Adrenal gland (tissue), 12 donors: ENCODE measurements around the gene PCYT1B. TPM values are rescaled to one million over a fixed set of nuclear protein-coding genes. Genes with fewer than 3 reads are reported as not detected.

Experiments used
- DNase-seq, 7 donors: peaks; one replicate each; pipeline ENCODE4 v3.0.0-alpha.2; 2019 to 2020
- H3K27ac ChIP-seq, 5 donors: fragments of 200-600 bp; sonication (generic) in 4 of 5; 1 replicate in 3 of 5; 2 replicates in 2 of 5; pipeline versions ENCODE4 v1.5.1 to v1.8.0; 2016 to 2020; ENCODE audit warnings: mild to moderate bottlenecking in 1 of 5
- H3K27me3 ChIP-seq: fragments of 200-600 bp; 2 replicates; pipeline ENCODE4 v1.8.0; 2021
- H3K36me3 ChIP-seq, 2 donors: fragments of 200-600 bp; replicated peaks in 1 of 2; 1 replicate in 1 of 2; 2 replicates in 1 of 2; pipeline versions ENCODE4 v1.5.1 to v1.8.0; 2018 to 2022
- H3K4me1 ChIP-seq, 2 donors: fragments of 200-600 bp; replicated peaks in 1 of 2; 1 replicate in 1 of 2; 2 replicates in 1 of 2; pipeline versions ENCODE4 v1.5.1 to v1.8.0; 2018 to 2021
- H3K4me3 ChIP-seq, 4 donors: fragments of 200-600 bp; sonication (generic) in 3 of 4; one replicate each; pipeline ENCODE4 v1.5.1; 2016 to 2018
- H3K9me3 ChIP-seq, 3 donors: fragments of 200-600 bp; sonication (generic) in 1 of 3; replicated peaks in 1 of 3; 1 replicate in 2 of 3; 2 replicates in 1 of 3; pipeline versions ENCODE4 v1.5.1 to v1.8.0; 2016 to 2021
- CTCF ChIP-seq, 6 experiments: fragments of 450-650 bp in 4 of 6; fragments of 200-600 bp in 2 of 6; sonication (generic) in 1 of 6; IDR thresholded peaks; 1 replicate in 5 of 6; 2 replicates in 1 of 6; pipeline versions ENCODE4 v1.5.1 to v1.8.0; 2016 to 2021; ENCODE audit warnings: antibody characterized with exemption in 6 of 6, mild to moderate bottlenecking in 2 of 6, moderate library complexity in 1 of 6
- POLR2A ChIP-seq, 2 donors: fragments of 450-650 bp; IDR thresholded peaks; one replicate each; pipeline ENCODE4 v1.6.1; 2017; ENCODE audit warnings: antibody characterized with exemption in 2 of 2, mild to moderate bottlenecking in 2 of 2, moderate library complexity in 1 of 2
- WGBS, 4 donors: extraction: QIAGEN DNeasy Blood & Tissue Kit in 2 of 4; methylation state at CpG; one replicate each; pipeline versions ENCODE4 v1.1.5 to v1.1.7; 2013 to 2017; 5-methylcytosine and 5-hydroxymethylcytosine counted together
- intact Hi-C, 2 donors: fragments of 100-400 bp; cut with DNase I; formaldehyde crosslinking; loops; one replicate each; pipeline versions ENCODE4 v1.14.1 to v1.15.0; 2022 to 2023
- polyA plus RNA-seq, 3 donors: library from polyadenylated mRNA; stranded (reverse); fragments of 200-250 nt in 2 of 3; fragments of 350-450 nt in 1 of 3; fragmentation: Illumina TruSeq in 1 of 3; extraction: RNeasy Lipid Tissue Mini Kit (QIAGEN cat#74804) in 1 of 3; gene quantifications; one replicate each; pipeline ENCODE4 v1.2.3, GENCODE V29; 2013 to 2014
- total RNA-seq, 9 donors: library from RNA; depleted of rRNA in 4 of 9; stranded (reverse); fragments of >200 nt in 4 of 9; fragments of 120-200 nt in 1 of 9; fragmentation: NEBNext Ultra II Directional in 1 of 9; extraction: Animal tissue kit (Norgen Biotek cat#: 25700) in 1 of 9; gene quantifications; one replicate each; pipeline versions ENCODE4 v1.1.0 to v1.2.4, GENCODE V29; 2013 to 2023
- donor health status: healthy with polysubstance abuse.
- donor health status: Bipolar disorder and iron deficiency.
- donor health status: DM: yes; HTN: yes; CAD: no.
- donor health status: DM: no; HTN: no; CAD: no.
- donor health status: DM: no; HTN: no; CAD: no.
- donor health status: DM: yes; HTN: yes; CAD: no.

Gene PCYT1B
- total and polyA plus RNA-seq, 12 donors = 0.40 to 12.1 (median 1.4) TPM

GRCh38 chrX:24676403-24677024, 29.4 kb upstream of the PCYT1B start:
- peak in 5 of 6 experiments; percentile 13 to 60 (median 41) for TF ChIP-seq CTCF (IDR thresholded peaks at IDR 0.05)
- no peak for TF ChIP-seq POLR2A (IDR thresholded peaks at IDR 0.05)
- 0 to 40% (median 21%) methylated on average over 2 to 5 of the region's 5 CpGs for WGBS, 4 donors
- peak in 1 of 7 donors; percentile 10 for DNase-seq

GRCh38 chrX:24673424-24673823, 26.3 kb upstream of the PCYT1B start:
- H3K4me1 ChIP-seq = no peaks in the 10 kb centered on the region
- no peaks in the 10 kb centered on the region for H3K36me3 ChIP-seq
- TF ChIP-seq POLR2A (IDR thresholded peaks at IDR 0.05) (no peak), CTCF (IDR thresholded peaks at IDR 0.05) (no peak)
- intact Hi-C loops = no loop called here
- 13 to 59% (median 49%) methylated on average over 1 to 2 of the region's 2 CpGs for WGBS, 4 donors
- H3K27ac ChIP-seq = no peak overlapping the region
- H3K9me3 ChIP-seq = no peaks in the 10 kb centered on the region
- H3K27me3 ChIP-seq = peaks cover 1% of the 10 kb centered on the region
- DNase-seq = no peak
- no peak overlapping the region for H3K4me3 ChIP-seq

More at GRCh38 chrX:24676403-24677024, 29.4 kb upstream of the PCYT1B start:
- H3K4me1 ChIP-seq = no peaks in the 10 kb centered on the region
- H3K4me3 ChIP-seq = no peak overlapping the region
- no peaks in the 10 kb centered on the region for H3K36me3 ChIP-seq
- intact Hi-C loops = no loop called here
- peaks cover 18% of the 10 kb centered on the region for H3K27me3 ChIP-seq
- no peak overlapping the region for H3K27ac ChIP-seq
- H3K9me3 ChIP-seq = no peaks in the 10 kb centered on the region

- no peaks in the 10 kb centered on the region for H3K36me3 ChIP-seq
- 68 to 76% (median 70%) methylated on average over 8 to 11 of the region's 11 CpGs for WGBS, 4 donors
- H3K27me3 ChIP-seq = no peaks in the 10 kb centered on the region
- intact Hi-C loops = no loop called here
- no peak for DNase-seq
- no peaks in the 10 kb centered on the region for H3K4me1 ChIP-seq
- no peak overlapping the region for H3K4me3 ChIP-seq
- no peaks in the 10 kb centered on the region for H3K9me3 ChIP-seq
- TF ChIP-seq POLR2A (IDR thresholded peaks at IDR 0.05) = no peak
- no peak overlapping the region for H3K27ac ChIP-seq
These were observed 25.6 kb upstream of the PCYT1B start for GRCh38 chrX:24672701-24673190.

- intact Hi-C loops = no loop called here
These were observed 21.0 kb upstream of the PCYT1B start for GRCh38 chrX:24668111-24668510.

More at GRCh38 chrX:24668111-24668510, 21.0 kb upstream of the PCYT1B start:
- Histone ChIP-seq H3K4me1 (no peaks in the 10 kb centered on the region), H3K36me3 (no peaks in the 10 kb centered on the region), H3K4me3 (no peak overlapping the region), H3K27me3 (no peaks in the 10 kb centered on the region), H3K9me3 (no peaks in the 10 kb centered on the region), H3K27ac (no peak overlapping the region)
- no peak for TF ChIP-seq CTCF (IDR thresholded peaks at IDR 0.05)
- TF ChIP-seq POLR2A (IDR thresholded peaks at IDR 0.05) = no peak
- WGBS, 4 donors = 14 to 41% (median 28%) methylated on average over 2 to 3 of the region's 3 CpGs
- no peak for DNase-seq
